ENCODE results near the gene PALLD.

Gene PALLD

DNA sequence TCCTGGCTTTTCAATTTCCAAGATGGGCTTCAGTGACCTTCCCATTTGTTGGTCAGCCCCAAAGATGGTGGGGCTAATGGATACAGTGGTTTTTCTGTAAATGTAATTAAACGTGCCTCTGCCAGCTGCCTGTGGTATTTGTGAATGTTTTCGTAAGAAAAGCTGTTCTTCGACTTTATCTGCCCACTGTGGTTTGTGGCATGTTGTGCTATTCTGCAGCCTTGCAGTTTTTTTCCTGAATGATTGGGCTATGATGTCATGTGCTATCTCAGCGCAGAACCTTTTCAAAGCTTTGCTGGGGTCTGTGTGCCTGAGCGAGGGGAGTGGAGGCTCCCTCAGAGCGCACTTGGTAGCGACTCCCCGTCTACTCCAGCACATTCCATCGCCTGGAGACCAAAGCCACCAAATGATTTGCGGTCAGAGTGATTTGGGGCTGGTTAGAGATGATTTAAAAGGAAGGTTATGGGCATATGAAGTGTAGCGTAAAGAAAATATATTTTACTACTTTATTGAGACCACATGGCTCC lies 137.5 kb downstream of the PALLD start (continued):
- TF ChIP-seq, protein P1, sequence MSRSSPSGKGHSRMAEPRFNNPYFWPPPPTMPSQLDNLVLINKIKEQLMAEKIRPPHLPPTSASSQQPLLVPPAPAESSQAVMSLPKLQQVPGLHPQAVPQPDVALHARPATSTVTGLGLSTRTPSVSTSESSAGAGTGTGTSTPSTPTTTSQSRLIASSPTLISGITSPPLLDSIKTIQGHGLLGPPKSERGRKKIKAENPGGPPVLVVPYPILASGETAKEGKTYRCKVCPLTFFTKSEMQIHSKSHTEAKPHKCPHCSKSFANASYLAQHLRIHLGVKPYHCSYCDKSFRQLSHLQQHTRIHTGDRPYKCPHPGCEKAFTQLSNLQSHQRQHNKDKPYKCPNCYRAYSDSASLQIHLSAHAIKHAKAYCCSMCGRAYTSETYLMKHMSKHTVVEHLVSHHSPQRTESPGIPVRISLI (tag by site-specific recombination; IDR thresholded peaks at IDR 0.05), result peak; percentile 97
- no peak for TF ChIP-seq ZNF23 (tag by site-specific recombination; IDR thresholded peaks at IDR 0.05; ENCODE audit: borderline replicate concordance)
- no peak for TF ChIP-seq ZNF645 (tag by site-specific recombination; IDR thresholded peaks at IDR 0.05)
- TF ChIP-seq OSR2 (tag by site-specific recombination; IDR thresholded peaks at IDR 0.05), result peak; percentile 98
- TF ChIP-seq ZNF350 (tag by site-specific recombination; IDR thresholded peaks at IDR 0.05), result no peak
- no peak for TF ChIP-seq ZNF112 (tag by site-specific recombination; IDR thresholded peaks at IDR 0.05)
- TF ChIP-seq ZNF473 (tag by site-specific recombination; IDR thresholded peaks at IDR 0.05), result no peak
- TF ChIP-seq, protein P2, sequence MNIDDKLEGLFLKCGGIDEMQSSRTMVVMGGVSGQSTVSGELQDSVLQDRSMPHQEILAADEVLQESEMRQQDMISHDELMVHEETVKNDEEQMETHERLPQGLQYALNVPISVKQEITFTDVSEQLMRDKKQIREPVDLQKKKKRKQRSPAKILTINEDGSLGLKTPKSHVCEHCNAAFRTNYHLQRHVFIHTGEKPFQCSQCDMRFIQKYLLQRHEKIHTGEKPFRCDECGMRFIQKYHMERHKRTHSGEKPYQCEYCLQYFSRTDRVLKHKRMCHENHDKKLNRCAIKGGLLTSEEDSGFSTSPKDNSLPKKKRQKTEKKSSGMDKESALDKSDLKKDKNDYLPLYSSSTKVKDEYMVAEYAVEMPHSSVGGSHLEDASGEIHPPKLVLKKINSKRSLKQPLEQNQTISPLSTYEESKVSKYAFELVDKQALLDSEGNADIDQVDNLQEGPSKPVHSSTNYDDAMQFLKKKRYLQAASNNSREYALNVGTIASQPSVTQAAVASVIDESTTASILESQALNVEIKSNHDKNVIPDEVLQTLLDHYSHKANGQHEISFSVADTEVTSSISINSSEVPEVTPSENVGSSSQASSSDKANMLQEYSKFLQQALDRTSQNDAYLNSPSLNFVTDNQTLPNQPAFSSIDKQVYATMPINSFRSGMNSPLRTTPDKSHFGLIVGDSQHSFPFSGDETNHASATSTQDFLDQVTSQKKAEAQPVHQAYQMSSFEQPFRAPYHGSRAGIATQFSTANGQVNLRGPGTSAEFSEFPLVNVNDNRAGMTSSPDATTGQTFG (tag by site-specific recombination; IDR thresholded peaks at IDR 0.05; ENCODE audit: borderline replicate concordance), result no peak
- no peak for TF ChIP-seq ZNF530 (tag by site-specific recombination; IDR thresholded peaks at IDR 0.05; ENCODE audit: low read depth)
- TF ChIP-seq ZNF792 (tag by site-specific recombination; IDR thresholded peaks at IDR 0.05), result no peak
- TF ChIP-seq ZNF354C (tag by site-specific recombination; IDR thresholded peaks at IDR 0.05; ENCODE audit: borderline replicate concordance, low read depth), result no peak
- peak; percentile 63; the same call in 1 of the 2 replicates for TF ChIP-seq ZNF394 (tag by site-specific recombination; IDR thresholded peaks at IDR 0.05; ENCODE audit: borderline replicate concordance)
- TF ChIP-seq ZBTB17 (tag by site-specific recombination; IDR thresholded peaks at IDR 0.05), result peak; percentile 91
- TF ChIP-seq, protein P3, sequence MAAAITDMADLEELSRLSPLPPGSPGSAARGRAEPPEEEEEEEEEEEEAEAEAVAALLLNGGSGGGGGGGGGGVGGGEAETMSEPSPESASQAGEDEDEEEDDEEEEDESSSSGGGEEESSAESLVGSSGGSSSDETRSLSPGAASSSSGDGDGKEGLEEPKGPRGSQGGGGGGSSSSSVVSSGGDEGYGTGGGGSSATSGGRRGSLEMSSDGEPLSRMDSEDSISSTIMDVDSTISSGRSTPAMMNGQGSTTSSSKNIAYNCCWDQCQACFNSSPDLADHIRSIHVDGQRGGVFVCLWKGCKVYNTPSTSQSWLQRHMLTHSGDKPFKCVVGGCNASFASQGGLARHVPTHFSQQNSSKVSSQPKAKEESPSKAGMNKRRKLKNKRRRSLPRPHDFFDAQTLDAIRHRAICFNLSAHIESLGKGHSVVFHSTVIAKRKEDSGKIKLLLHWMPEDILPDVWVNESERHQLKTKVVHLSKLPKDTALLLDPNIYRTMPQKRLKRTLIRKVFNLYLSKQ (tag by site-specific recombination; IDR thresholded peaks at IDR 0.05; ENCODE audit: borderline replicate concordance), result no peak
- TF ChIP-seq ZNF2 (tag by site-specific recombination; IDR thresholded peaks at IDR 0.05), result peak; percentile 62; the same call in 1 of the 2 replicates
- no peak for TF ChIP-seq ZFP41 (tag by site-specific recombination; IDR thresholded peaks at IDR 0.05; ENCODE audit: borderline replicate concordance)
- TF ChIP-seq ZNF214 (tag by site-specific recombination; IDR thresholded peaks at IDR 0.05; ENCODE audit: borderline replicate concordance), result no peak
- no peak for TF ChIP-seq ZNF529 (tag by site-specific recombination; IDR thresholded peaks at IDR 0.05; ENCODE audit: insufficient replicate concordance)
- TF ChIP-seq BCL11B (tag by site-specific recombination; IDR thresholded peaks at IDR 0.05; ENCODE audit: low read depth), result no peak
- no peak for TF ChIP-seq REPIN1 (tag by site-specific recombination; IDR thresholded peaks at IDR 0.05; ENCODE audit: low read depth)
- no peak for TF ChIP-seq ZNF280D (tag by site-specific recombination; IDR thresholded peaks at IDR 0.05)
- TF ChIP-seq ZNF24 (tag by site-specific recombination; IDR thresholded peaks at IDR 0.05), result peak; percentile 81; the same call in 1 of the 2 replicates
- no peak for TF ChIP-seq ZNF596 (tag by site-specific recombination; IDR thresholded peaks at IDR 0.05)
- no peak for TF ChIP-seq ZBTB10 (tag by site-specific recombination; IDR thresholded peaks at IDR 0.05)
- TF ChIP-seq ZNF610 (tag by site-specific recombination; IDR thresholded peaks at IDR 0.05; ENCODE audit: borderline replicate concordance), result no peak
- TF ChIP-seq MEIS1 (CRISPR knock-in tag; IDR thresholded peaks at IDR 0.05; ENCODE audit: borderline replicate concordance), result 0 out of 2 replicates have a peak, but pooled peaks have one; percentile 37
- no peak for TF ChIP-seq ZNF155 (tag by site-specific recombination; IDR thresholded peaks at IDR 0.05)

Data from HEK293 (cell line).